8988T (cell line): ENCODE data around the gene PDE6A.
A peak's percentile ranks its signal among the peaks of the same experiment; 100 is the strongest.

Source experiments
- DNase-seq: peaks from one replicate; pipeline ENCODE4 v3.0.0; 2011

Gene PDE6A

DNA sequence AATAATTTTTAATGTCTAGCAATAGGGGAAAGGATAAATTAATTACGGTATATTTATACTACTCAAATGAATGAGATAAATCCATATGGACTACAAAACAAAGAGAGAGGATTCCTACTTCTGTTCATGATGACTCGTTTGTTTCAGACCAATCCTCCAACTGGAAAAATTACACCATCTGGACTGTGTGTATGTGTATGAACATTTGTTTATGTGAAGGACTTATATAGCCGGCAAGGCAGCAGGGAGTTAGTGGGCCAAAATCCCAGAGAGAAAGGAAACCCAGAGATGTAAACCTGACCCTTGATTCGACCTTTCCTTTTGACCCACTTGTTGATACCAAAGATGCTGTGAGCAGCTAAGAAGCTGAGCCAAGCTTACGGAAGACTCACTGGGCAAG is 20.1 kb downstream of the PDE6A start:
- no peak for DNase-seq

- no peak for DNase-seq
Observed at GRCh38 chr5:149922950-149923349, 21.6 kb downstream of the PDE6A start.

DNA sequence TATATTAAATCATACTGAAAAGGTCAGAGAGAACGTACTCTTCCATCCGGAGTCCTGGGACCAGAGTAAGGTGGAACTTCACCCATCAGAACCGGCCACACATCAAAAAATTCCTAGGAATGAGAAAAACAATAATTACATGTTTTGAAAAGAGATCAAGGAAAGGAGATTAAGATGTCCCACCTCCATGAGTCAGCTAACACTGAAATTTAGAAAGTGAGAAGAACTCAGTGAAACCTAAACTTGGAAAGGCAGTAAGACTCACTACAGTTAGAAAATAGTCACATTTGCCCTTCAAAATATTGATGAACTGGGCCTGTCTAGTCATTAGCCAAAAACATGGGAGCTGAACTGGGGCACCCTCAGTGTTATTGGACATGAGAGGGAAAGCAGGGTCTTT is 23.0 kb downstream of the PDE6A start:
- no peak for DNase-seq

DNA sequence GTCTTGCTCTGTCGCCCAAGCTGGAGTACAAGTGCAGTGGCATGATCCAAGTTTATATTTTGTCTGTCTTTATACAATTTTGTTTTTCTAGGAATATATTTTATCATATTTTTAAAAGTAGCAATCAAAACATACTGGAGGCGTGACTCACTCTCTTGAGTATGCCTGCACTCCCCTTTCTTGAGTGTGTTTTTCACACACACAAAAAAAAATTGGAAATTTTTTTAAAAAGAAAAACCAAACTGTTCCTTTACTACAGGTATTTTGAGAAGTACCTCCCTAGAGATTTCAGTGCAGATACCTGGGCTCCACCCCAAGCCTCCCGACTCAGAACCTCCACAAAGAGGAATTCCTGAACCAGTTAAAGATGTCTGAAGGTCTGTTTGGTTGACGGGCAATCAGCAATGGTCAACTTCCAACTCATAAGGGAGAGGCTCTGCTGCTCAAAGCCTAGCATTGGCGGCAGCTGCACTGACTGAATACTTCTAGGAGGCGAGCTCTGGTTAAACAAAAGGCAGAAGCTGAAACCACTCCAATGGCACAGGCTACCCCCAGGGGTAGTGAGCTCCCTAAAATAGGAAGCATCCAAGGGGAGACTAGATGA is 27.4 kb downstream of the PDE6A start:
- DNase-seq, result no peak

DNA sequence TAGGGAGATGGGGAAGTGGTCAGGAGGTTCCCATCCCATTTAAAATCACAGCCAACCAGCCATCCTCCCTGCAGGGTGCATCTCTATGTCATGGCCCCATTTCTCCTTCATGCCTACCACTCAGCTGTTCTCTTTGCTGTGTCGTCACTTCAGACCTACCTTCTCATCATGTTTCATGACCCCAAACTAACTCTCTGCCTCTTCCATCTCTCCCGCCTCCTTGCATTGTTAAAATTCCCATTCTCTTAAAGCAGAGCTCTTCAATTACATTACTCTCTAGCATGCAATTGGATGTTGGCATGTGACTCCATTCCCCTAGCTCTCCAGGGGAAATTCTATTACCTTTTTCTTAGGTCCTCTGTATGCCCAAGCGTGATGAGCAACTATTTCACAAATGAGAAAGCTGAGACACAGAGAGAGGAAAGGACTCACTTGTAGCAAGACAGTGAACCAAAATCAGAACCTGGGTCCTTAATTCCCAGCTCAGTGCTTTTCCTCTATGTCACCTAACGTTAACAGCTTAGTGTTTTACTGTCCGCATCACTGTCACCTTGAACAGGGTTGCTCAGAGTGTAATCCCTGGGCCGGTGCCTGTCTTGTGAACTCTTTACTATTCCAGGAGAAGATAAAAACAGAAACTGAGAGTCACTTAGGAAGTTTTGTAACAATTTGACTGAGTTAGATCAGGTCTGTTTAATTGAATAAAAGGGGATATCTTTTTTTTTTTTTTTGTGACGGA is 28.1 kb downstream of the PDE6A start:
- DNase-seq, result no peak

- DNase-seq, result no peak
Observed at GRCh38 chr5:149915392-149916260, 29.0 kb downstream of the PDE6A start.

GRCh38 chr5:149913436-149914419 is 30.9 kb downstream of the PDE6A start:
- no peak for DNase-seq

DNA sequence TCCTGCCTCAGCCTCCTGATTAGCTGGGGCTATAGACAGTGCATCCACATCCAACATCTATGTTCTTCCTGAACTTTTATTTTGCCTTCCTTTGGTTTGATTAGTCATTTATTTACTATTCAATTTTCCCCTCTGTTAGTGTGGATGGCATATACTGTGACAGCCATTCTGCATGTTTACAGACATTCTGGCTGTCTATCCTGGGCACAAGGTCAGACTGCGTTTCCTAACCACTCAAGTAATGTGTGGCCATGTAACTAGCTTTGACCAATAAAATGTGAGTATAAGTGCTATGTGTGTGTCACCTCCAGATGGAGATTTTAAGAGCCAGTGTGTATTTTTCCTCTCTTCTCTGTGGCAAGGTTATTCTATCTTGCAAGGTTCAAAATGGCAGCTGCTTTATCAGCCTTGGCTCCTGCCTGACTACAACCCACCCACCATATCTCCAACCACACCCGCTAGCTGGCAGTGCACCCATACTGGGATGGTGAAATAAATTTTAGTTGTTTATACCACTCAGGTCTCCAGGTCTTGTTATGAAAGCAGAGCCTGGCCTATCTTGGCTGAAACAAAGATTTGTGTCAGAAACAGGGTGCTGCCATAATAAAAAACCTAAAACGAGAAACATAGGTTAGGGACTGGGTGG is 32.2 kb downstream of the PDE6A start:
- DNase-seq, result no peak

- DNase-seq, result no peak
Observed at GRCh38 chr5:149911031-149911430, 33.6 kb downstream of the PDE6A start.

DNA sequence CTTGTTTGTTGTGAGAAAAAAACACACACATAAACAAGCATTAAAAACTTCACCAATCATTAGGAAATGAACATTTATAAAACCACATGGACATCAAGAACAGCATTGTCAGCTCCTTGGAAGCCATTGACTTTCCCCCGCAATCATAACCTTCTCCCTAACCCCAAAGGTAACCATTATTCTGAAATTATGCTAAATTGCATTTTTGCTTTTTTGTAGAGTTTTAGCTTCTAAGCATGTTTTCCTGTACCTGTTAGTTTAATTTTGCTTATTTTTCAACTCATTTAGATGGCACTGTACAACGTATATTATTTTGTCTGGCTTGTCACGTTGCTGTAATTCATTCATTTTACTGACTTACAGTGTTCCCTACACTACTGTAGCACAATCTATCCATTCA is 36.8 kb downstream of the PDE6A start:
- no peak for DNase-seq

DNA sequence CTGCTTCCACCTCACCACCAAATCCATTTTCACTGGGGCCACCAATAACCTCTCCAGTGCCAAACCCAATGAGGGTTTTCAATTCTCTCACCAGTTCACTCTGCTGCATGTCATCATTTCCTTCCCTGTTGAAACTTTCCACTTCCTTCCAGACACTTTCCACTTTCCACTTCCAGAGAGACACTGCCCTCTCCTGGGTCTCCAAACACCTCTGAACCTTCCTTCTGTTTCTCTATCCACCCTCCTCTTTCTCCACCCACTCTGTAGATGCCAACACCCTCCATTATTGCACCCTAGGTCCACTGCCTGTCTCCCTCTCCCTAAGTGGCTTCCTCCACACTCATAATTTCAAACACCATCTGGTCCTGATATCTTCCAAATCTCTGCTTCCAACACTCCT is 39.6 kb downstream of the PDE6A start:
- DNase-seq, result no peak

GRCh38 chr5:149904293-149904886 is 40.2 kb downstream of the PDE6A start:
- no peak for DNase-seq

DNA sequence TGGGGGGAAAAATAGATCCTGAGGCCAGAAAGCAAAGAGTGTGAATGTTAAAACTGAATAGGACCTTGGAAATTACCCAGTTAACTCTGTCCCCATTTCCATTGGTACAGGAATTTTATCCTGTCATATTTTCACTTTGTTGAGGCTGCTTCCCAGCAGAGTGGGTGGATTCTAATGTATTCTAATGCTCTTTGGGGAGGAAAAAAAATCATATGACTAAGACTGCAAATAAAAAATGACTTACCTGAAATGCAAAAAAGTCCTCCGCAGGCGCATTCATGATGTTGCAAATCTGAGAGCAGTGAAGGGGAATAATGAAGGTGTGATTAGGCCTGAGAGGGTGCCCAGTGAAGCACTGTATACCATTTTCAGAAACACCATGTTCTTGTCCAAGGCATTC is 41.2 kb downstream of the PDE6A start:
- DNase-seq, result no peak

- peak; percentile 23 for DNase-seq
Observed at GRCh38 chr5:149902177-149902576, 42.4 kb downstream of the PDE6A start.

GRCh38 chr5:149901511-149901910 is 43.1 kb downstream of the PDE6A start:
- no peak for DNase-seq

DNA sequence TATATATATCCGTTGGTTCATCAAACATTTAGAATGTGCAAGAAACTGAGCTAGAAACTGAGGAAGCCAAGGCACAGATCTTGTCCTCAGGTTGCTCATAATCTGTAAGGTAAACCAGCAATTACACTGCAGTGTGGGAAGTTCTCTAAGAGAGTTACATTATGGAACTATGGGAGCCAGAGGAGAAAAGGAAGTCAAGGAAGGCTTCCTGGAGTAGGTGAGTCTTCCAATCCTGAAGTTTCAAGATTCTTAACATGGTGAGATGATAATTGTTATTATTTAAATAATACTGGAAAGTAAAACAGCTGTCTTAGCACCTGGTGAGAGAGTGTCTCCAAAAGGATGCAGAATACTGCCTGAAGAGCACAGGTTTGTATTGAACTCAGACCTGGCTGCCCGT is 44.2 kb downstream of the PDE6A start:
- DNase-seq, result no peak

DNA sequence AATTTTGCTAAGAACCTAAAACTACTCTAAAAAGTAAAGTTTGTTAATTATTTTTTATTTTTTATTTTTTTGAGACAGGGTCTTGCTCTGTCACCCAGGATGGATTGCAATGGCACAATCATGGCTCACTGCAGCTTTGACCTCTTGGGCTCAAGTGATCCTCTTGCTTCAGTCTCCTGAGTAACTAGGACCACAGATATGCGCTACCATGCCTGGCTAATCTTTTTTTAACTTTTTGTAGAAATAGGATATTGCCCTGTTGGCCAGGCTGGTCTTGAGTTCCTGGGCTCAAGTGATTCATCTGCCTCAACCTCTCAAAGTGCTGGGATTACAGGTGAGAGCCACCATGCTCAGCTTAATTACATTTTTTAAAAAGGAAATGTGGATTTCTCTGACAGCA is 45.8 kb downstream of the PDE6A start:
- DNase-seq, result no peak

- no peak for DNase-seq
Observed at GRCh38 chr5:149895416-149896345, 48.9 kb downstream of the PDE6A start.

DNA sequence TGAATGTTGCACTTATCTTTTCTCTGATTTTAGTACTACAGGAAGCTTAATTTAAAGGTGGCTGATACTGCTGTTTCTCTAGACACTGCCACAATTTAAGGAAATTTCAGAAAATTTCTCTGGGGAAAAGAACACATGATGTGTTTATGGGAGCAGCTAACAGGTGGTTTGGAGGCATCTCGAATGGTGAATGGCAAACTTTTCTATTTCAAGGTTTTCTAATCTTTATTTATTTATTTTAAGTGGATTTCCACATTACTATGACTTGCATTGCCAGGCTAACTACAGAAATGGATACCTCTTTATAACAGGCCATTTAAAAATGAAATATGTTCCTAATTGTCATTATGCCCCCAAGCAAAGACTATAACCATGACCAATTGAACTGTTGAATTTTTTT is 50.4 kb downstream of the PDE6A start:
- no peak for DNase-seq

DNA sequence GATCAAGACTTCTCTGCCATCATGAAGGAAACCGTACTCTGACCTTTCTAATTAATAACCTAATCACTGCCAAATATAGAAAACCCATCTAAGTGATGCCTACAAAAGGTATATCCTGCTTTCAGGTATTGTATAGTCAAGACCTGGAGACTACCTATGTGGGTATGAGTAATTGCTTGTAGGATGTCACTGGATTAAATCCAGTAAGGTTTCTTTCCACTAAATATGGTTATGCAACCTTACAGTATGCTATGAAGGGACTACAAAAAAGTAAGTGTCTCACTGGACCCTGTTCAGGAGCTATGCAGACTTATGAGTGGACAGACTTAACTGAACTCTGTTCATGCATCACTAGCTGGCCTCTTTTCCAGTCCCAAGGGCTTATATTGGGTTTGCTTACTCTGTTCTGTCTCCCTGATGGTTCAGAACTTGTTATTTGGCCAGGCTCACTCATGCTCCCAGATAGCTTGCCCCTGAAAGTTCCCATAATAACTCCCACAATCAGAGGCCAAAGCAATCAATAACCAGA is 51.1 kb downstream of the PDE6A start:
- DNase-seq, result no peak
